ENCODE measurements around the gene TMEM253. TPM values are rescaled to one million over a fixed set of nuclear protein-coding genes. Genes with fewer than 3 reads are reported as not detected.
A peak's percentile ranks its signal among the peaks of the same experiment; 100 is the strongest.

The TMEM253 gene
- total RNA-seq, 1 donor from 2014 or later, result 1.4 TPM

DNA sequence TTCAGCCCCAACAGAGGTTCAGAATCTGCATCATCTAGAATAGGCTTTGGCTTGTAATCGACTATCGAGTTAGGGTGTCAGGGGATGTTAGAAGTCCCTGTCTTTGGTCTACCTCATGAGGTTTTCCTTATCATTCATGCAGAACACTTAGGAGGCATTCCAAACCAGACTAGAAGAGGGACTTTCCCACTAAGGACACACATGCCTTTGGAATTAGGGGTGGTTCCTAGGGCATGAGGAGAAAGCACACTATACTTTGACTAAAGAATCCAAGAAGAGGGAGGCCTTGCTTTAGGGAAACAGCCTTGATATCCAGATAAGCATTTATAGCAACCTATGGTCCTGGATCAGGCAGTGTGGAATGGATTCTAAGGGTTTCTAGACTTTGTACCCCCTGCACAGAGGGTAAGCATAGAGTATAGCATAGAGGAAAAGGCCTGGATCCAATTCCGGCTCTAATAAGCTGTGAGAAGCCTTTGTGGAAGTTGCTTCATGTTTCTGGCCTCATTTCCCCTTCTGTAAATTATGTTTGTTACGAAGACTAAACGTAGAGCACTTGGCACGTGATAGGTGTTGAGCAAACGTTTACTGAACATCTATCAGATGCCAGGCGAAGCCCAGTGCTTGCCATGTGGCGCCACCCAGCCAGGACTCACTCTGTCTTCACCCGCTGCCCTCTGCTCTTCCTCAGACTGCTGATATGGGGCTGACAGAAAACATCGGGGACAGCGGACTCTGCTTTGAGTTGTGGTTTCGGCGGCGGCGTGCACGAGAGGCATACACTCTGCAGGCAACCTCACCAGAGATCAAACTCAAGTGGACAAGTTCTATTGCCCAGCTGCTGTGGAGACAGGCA, 15.6 kb upstream of the TMEM253 start:
- Mint-ChIP-seq H3K4me1 (ENCODE audit: low read depth, unreplicated experiment) (peaks cover 33% of the 10 kb centered on the region), H3K4me3 (ENCODE audit: unreplicated experiment) (no peak overlapping the region), H3K36me3 (ENCODE audit: low read depth, unreplicated experiment) (peaks cover 41% of the 10 kb centered on the region), H3K27me3 (ENCODE audit: low read depth, unreplicated experiment) (no peaks in the 10 kb centered on the region), H3K9me3 (ENCODE audit: unreplicated experiment) (no peaks in the 10 kb centered on the region), H3K27ac (ENCODE audit: unreplicated experiment) (peak overlapping the region; percentile 24)
- no peaks in the 10 kb centered on the region for H3K27me3 ChIP-seq (ENCODE audit: insufficient read depth, low read length)
- no peak overlapping the region for H2AFZ ChIP-seq (ENCODE audit: low read depth, low read length)
- peaks cover 57% of the 10 kb centered on the region for H4K20me1 ChIP-seq (ENCODE audit: insufficient read depth, low read length)
- FAIRE-seq (peak; percentile 62), DNase-seq (ENCODE audit: low read depth) (peak; percentile 79)
- H3K4me3 ChIP-seq (ENCODE audit: insufficient read depth, low read depth, low read length), result no peak overlapping the region
- no peak for TF ChIP-seq EZH2 (IDR thresholded peaks at IDR 0.05; ENCODE audit: insufficient read depth, low read length)
- TF ChIP-seq, protein P1, sequence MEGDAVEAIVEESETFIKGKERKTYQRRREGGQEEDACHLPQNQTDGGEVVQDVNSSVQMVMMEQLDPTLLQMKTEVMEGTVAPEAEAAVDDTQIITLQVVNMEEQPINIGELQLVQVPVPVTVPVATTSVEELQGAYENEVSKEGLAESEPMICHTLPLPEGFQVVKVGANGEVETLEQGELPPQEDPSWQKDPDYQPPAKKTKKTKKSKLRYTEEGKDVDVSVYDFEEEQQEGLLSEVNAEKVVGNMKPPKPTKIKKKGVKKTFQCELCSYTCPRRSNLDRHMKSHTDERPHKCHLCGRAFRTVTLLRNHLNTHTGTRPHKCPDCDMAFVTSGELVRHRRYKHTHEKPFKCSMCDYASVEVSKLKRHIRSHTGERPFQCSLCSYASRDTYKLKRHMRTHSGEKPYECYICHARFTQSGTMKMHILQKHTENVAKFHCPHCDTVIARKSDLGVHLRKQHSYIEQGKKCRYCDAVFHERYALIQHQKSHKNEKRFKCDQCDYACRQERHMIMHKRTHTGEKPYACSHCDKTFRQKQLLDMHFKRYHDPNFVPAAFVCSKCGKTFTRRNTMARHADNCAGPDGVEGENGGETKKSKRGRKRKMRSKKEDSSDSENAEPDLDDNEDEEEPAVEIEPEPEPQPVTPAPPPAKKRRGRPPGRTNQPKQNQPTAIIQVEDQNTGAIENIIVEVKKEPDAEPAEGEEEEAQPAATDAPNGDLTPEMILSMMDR (IDR thresholded peaks at IDR 0.05; ENCODE audit: insufficient read depth, low read depth, low read length), result no peak
- peak overlapping the region; percentile 43 for H3K27ac ChIP-seq (ENCODE audit: low read depth, low read length)
- peaks cover 28% of the 10 kb centered on the region for H3K4me1 ChIP-seq (ENCODE audit: insufficient read depth, low read length)
- no peaks in the 10 kb centered on the region for H3K9me3 ChIP-seq (ENCODE audit: insufficient read depth, low read depth, low read length)
- peak overlapping the region; percentile 11 for H3K9ac ChIP-seq (ENCODE audit: low read length)
- peaks cover 46% of the 10 kb centered on the region for H3K36me3 ChIP-seq (ENCODE audit: insufficient read depth, low read length)
- H3K79me2 ChIP-seq (ENCODE audit: insufficient read depth, low read length), result no peaks in the 10 kb centered on the region
- H3K4me2 ChIP-seq (ENCODE audit: low read length), result peak overlapping the region; percentile 3

DNA sequence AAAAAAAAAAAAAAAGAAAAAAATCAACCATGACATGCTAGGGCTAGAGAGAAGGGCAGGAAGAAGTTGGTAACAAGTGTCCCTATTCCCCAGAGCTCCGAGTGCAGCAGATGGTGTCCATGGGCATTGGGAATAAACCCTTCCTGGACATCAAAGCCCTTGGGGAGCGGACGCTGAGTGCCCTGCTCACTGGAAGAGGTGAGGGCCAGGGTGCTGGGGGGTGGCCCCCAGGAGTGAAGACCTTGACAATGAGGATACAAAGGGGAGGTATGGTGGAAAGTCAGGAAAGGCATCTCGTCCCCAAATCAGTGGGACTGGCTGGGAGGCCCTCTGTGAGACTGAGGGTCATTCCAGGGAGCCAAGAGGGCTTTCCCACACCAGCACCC, 14.0 kb upstream of the TMEM253 start:
- DNase-seq (ENCODE audit: low read depth) (no peak), FAIRE-seq (no peak)
- Mint-ChIP-seq H3K9me3 (ENCODE audit: unreplicated experiment) (no peaks in the 10 kb centered on the region), H3K27me3 (ENCODE audit: low read depth, unreplicated experiment) (no peaks in the 10 kb centered on the region), H3K4me1 (ENCODE audit: low read depth, unreplicated experiment) (peaks cover 36% of the 10 kb centered on the region), H3K27ac (ENCODE audit: unreplicated experiment) (peak overlapping the region; percentile 85), H3K4me3 (ENCODE audit: unreplicated experiment) (peak overlapping the region; percentile 28), H3K36me3 (ENCODE audit: low read depth, unreplicated experiment) (peaks cover 41% of the 10 kb centered on the region)
- Histone ChIP-seq H3K9me3 (ENCODE audit: insufficient read depth, low read depth, low read length) (no peaks in the 10 kb centered on the region), H3K4me2 (ENCODE audit: low read length) (peak overlapping the region; percentile 31), H4K20me1 (ENCODE audit: insufficient read depth, low read length) (peaks cover 50% of the 10 kb centered on the region), H3K27ac (ENCODE audit: low read depth, low read length) (peak overlapping the region; percentile 89), H3K9ac (ENCODE audit: low read length) (peak overlapping the region; percentile 68), H3K27me3 (ENCODE audit: insufficient read depth, low read length) (no peaks in the 10 kb centered on the region), H2AFZ (ENCODE audit: low read depth, low read length) (no peak overlapping the region), H3K79me2 (ENCODE audit: insufficient read depth, low read length) (no peaks in the 10 kb centered on the region), H3K4me3 (ENCODE audit: insufficient read depth, low read depth, low read length) (no peak overlapping the region), H3K36me3 (ENCODE audit: insufficient read depth, low read length) (peaks cover 40% of the 10 kb centered on the region), H3K4me1 (ENCODE audit: insufficient read depth, low read length) (peaks cover 28% of the 10 kb centered on the region)
- no peak for TF ChIP-seq EZH2 (IDR thresholded peaks at IDR 0.05; ENCODE audit: insufficient read depth, low read length)
- TF ChIP-seq, protein P1 (IDR thresholded peaks at IDR 0.05; ENCODE audit: insufficient read depth, low read depth, low read length), result no peak

All from astrocyte (in vitro differentiated cells and primary cell).